Activated T-cell treated with anti-CD3 and anti-CD28 coated beads for 1 hour (primary cell): ENCODE results near the gene PGGT1B.

Experiments
- DNase-seq: peaks from one replicate; pipeline ENCODE4 v3.0.0-alpha.2; 2020; ENCODE audit warnings: low read depth

Gene PGGT1B

DNA sequence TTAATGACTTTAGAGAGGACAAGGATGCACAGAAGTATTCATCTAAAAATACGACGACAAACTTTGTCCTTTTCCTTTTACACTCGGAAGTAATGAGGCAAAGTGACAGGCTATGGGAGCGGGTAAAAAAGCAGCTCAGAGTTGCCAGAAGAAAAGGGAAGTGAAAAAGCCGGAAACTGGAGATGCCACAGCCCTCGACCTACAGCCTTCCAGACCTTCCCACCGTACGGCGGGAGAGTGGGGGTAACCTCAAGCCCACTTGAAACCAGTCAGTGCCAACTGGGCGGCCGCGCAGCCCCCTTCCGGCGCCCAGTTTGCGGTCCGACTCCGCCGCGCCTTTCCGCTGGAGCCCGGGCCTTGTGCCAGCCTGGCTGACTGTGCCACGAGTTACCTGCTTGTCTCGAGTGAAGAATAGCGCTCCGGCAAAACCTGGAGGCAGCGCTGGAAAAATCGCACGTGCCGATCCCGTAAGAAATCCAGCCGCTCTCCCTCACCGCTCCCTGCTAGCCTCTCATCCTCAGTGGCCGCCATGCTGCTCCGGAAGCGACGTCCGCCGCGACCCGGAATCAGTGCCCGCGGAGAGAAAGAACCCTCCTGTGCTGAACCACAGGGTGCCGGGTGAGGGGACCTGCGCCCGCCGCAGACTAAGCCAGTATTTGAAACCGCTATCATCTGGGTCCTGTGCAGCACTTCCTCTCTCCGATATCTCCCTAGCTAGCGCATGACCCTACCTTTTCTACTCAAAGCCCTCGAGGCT, at the start of gene PGGT1B:
PGGT1B (minus strand) TSS at position 557 of the 757 bp plus-strand sequence; CDS start at position 531, 26 bp downstream.
- DNase-seq, result peak; percentile 52

DNA sequence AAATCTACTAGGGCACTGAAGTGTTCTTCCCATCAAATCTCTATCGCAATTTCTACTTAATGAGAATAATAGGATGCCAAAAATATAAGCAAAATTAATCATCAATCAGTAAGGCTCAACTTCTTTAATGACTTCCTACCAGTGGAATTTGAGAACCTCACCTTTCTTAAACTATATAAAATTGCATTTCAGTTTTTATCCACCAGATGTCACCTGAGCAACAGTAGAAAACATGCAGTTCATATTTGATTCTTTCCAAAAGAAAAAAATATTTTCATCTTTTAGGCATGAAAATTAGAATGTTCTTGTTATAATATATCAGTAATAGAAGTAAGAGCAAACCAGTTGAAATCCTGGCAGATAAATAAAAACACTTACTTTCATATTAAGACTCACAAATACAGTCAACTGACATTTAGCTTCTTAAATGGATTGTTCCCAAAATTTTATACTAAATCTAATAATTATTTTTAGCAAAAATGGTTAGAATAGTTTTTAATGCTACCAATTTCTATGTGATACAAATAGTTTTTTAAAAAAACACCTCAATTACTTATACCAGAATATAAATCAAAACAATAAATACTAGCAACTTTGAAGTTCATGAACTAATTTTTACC, 47.2 kb upstream of the PGGT1B start:
- DNase-seq, result no peak

DNA sequence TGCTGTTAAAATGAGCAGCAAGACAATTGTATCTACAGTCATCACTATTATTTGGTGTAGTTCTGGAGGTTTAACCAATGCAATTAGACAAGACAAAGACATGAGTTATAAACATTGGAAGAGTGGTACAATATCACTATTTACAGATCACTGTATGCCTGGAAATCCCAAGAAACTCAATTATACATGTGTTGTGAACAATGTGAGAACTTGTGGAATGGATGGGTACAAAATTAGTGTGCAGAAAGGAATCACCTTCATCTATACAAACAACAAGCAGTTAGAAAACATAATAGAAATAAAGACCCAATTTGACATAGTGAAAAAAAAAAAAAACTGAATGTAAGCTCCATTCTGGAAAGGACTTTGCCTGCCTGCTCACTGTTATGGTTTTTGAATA, 46.1 kb upstream of the PGGT1B start:
- DNase-seq, result no peak

DNA sequence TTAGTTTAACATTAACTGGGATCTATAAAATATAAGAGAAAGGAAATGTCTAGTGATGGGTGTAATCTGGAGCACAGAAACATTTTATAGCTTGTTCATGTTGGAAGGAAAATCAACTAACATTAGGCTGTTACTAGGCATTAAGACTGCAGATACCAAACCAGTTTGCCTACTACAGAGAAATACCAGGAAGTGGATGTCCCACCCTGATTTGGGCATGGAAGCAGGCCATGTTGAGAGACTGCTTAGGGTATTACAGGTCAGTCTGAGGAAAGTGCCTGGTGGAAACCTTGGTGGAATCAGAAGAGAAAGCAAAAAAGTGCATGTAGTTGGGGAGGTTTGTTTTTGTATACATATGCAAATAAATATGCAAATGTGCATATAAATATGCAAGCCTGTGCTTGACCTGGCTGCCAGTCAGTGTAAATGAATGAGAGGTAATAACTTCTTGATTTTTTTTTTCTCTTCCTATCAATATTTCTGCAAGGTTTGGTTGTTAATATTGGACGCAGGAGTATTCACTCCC, 43.4 kb upstream of the PGGT1B start:
- DNase-seq, result no peak

DNA sequence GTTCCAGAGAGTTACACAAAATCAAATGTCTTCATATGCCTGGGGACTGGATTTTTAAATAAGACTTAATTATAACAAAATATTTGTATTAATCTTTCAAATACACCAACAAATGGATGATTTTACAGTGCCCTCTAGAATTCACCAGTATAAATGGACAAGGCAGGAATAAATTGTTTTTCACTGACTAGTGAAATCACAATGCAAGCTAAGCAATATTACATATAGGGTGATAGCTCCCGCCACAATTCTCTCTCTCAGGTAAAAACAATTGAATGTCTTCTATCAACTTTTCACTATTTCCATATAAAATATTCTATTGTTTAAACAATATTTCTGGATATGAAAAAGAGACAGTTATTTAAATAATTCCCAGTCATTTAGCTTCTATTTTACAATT, 41.8 kb upstream of the PGGT1B start:
- DNase-seq, result no peak

DNA sequence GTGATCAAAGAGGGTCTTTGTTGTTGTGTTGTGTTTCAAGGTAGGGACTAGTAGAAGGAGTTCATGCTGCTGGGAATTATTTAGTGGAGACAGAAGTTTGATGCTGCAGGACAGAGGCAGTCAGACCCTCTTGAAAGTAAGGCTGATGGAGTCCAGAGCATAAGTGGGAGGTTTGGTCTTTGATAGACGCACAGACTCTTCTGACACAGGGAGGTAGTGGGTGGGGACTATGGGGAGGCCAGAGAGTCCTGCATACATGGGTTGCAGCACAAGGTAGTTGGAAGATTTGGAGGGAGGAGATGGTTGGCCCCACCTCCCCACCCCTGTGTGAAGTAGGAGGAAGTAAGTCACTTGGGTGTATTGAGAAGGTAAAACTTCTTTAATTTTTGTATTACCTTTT, 36.1 kb upstream of the PGGT1B start:
- DNase-seq, result no peak

DNA sequence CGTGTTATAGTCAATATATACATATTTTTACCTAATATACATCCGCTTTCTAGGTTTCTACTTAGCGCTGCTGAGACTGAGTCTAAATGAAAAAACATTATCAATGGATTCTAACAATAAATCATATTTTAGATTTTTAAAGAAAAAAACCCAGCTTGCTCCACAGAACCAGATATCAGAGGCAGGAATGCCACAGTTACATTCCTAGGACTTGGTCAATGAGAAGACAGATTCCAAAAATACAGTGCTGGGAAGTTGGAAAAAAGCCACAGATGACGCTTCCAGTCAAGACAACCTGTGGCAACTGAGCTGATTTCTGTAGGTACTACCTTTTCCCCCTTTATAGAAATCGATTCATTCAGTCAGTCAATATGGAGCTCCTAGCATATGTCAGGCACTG, 34.4 kb upstream of the PGGT1B start:
- no peak for DNase-seq

DNA sequence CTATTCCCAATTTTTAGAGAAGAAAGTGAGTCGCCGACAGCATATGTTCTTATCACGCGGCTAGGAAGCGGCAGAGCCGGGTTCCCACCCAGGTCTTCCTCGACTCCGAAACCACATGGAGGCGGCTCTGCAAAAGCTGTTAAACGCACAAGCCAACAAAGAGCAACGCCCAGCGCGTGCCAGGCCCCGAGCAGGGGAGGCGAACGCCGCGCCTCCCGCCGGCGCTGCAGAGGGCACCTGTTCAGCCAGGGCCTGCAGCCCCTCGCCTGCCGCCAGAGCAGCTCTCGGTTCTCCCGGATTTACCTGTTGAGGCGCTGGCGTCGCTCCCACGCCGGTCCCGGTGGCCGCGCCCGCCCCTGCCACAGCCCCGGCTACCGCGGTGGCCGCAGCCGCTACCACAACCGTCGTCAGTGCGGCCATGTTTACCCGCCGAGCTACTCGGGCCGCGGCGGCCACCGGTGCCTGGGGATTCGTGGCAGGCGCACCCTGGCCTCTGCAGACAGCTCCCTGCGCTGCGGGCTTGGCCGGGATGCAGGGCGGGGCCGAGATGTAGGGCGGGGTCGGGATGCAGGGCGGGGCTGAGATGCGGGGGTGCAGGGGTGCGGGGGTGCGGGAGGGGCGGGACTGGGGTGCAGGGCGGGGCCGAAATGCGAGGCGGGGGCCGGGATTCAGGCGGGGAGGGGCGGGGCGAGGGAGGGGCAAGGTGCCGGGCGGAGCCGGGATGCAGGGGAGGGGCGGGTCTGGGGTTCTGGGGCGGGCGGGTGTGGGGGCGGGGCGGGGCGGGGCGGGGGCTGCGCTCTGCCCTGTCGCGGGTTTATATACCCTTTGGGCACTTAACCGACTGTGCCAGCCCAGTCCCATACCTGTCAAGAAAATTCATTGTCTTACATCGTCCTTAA, 33.7 kb upstream of the PGGT1B start, which contains the start of gene CCDC112:
CCDC112 (minus strand) TSS at position 531 of the 899 bp plus-strand sequence; CDS start at position 420, 111 bp downstream.
- peak; percentile 75 for DNase-seq

DNA sequence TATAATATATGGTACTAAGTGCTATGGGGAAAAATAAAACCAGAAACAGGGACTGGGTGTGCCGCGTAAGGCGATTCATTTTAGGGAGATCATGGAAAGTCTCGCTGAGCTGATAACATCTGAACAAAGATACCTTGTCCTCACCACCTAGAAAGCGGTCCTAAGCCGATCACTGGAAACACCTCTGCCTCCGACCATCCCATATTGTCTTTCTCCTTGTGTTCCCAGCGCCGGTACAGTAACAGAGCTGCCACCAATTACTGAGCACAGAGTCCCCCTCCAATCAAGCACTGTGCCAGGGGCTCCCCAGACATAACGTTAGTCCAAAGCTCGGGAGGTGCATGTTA, 33.1 kb upstream of the PGGT1B start:
- DNase-seq, result no peak

DNA sequence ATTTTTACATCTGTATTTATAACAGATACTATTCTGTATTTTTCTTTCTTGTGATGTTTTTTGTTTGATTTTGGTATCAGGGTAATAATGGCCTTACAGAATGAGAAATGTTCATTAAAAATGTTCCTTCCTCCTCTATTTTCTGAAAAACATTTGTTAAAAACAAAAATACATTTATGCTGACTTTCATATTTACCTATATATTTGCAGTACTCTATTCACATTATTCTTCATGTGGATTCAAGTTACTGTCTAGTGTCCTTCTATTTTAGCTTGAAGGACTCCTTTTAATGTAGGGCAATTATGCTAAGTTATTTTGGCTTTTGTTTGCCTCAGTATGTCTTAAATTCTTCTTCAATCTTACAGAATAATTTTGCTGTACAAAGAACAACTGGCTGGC, 28.7 kb upstream of the PGGT1B start:
- no peak for DNase-seq

DNA sequence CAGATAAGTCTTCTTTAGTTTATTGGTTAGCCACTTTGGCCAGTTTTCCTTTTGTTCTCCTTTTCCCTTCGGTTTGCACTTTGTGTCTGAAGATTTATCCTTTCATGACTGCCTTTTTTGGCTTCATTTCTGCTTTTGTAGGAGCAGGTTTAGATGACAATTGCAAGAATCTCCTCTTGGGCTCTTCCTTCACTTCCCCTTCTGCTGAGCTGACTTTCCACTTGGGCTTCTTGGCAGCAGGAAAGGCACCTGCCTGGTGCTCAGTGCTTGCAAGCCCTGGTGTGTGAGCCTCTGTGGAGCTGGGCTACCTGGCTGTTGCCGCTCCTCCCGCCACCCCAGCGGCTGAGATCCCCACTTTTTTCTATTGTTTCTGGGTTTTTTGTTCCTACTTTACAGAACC, 26.4 kb upstream of the PGGT1B start:
- DNase-seq, result no peak

DNA sequence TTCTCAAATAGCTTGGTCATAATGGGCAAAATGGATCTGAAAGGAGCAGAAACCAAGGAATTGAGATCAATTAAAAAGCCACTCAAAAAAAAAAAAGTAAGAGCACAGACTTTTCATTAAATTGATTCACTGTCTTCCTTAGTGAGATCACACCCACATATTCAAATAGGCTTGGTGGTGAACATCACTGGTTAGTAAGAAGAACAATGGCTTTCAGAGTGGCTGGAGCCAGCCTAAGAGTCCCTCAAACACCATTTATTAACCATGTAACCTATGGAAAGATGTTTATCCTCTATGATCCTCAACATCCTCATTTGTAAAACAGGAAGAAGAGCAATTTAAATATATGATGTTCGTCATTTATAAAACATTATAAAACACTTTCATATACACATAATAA, 21.3 kb upstream of the PGGT1B start:
- DNase-seq, result no peak

DNA sequence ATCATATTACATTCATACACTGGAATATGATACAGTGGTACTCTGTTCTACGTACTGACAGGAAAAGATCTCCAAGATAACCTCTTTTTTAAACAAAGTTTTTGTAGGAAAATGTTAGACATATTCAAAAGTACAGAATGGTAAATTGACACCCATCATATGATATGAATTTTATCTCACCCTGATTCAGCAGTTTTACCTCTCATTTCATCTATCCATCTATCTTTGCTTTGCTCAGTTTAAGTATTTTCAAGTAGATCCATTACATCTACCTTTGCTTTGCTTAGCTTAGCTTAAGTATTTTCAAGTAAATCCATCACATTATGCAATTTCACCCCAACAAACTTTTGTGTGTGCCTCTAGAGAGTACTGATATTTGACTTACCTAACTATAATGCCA, 19.5 kb upstream of the PGGT1B start:
- no peak for DNase-seq

DNA sequence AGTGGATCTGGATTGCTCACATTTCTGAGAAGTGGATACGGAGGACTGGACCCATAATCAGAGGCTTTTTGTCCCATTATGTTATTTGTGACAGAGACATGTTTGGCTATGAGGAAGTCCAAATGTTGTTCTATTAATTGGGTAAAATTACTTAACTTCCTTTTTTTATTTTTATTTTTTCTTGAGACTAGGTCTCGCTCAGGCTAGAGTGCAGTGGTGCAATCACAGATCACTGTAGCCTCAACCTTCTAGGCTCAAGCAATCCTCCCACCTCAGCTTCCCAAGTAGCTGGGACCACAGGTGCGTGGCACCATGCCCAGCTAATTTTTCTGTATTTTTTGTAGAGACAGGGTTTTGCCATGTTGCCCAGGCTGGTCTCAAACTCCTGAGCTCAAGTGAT, 11.9 kb upstream of the PGGT1B start:
- DNase-seq, result no peak

DNA sequence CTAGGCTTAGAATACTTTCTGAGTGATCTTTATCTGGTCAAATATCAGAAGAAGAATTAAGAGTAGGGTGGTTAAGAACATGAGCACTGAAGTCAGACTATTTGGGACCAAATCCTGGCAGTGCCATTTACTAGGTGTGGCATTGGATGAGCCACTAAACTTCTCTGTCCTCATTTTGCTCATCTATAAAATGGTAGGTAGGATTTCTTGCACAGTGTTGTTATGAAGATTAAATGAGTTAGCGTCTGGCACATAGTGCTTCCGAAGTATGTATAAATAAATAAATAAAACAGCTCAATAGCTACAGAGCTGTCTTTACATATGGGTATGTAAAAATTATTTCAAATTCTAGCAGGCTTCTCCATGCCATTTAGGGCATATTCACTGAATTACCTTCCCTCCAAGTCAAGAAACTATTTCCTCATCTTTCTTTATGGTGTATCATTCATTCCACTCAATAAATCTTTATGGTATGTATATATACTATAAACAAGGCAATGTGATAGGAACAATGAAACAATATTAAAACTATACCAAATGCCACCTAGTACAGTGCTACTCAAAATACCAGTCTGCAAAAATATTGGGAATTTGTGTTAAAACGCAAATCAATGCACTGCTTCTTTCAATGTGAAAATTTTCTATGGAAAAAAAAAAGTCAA, 9.8 kb upstream of the PGGT1B start:
- no peak for DNase-seq

DNA sequence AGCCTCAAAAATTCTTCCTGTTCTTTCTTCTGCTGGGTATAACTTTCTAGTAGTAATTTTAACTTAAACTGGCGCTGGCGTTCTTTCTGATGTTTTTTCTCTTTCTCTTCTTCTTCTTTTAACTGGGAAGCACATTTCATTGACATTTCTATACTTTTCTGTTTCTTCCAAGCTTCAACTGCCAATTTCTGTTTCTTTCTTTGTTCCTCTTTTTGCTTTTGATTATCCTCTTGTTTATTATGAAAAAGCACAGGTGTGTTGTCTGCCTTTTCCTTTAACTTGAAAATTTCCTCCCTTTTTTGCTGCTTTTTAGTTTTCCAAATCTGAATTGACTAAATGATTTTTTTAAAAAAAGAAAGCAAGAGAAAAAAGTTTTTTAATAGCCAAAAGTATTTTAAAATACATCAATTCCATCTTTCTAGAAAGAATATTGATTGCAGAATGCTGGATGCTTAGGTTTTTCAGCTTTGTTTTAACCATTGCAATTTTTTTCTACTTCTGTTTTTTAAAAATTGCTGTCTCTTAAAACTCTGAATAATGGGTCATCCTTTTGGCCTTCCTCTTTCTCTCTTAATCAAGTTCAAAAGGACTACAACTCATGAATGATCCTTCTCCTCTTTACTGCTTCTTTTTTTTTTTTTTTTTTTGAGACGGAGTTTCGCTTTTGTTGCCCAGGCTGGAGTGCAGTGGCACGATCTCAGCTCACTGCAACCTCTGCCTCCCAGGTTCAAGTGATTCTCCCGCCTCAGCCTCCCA, 8.8 kb upstream of the PGGT1B start:
- no peak for DNase-seq

DNA sequence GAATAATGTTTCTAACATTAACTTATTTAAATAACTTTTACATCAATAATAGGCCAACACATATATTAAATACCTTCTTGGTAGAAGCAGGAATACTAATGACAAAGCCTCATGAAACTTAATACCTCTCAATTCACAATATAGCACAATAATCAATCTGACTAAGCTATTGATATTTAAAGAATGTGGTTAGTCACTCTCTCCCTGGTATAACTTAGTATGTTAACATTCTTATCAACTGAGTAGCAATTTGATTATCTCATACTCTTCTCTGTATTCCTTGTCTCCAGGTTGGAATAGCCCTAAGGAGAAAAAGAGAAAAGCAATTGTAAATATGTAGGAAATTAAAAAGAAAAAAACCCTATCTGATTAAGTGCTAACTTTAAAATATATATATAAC, 4.9 kb upstream of the PGGT1B start:
- DNase-seq, result no peak

DNA sequence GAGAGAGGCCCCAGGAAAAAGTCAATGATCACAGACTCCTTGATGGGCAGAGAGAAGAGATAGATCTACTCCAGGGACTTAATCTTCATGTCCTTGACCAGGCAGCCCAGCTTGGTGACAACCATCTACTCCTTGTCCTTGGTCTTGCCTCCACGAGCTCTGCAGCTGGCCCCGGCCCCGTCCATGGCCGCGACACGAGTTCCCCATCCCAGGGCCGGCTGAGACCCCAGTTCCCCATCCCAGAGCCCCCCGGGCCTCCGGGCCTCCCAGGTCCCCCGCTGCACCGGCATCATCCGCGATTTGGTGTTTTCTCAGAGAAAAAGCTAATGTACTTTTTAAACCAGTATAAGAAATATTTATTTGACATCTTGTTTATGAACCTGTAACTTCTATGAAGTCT, 2.5 kb upstream of the PGGT1B start:
- no peak for DNase-seq

DNA sequence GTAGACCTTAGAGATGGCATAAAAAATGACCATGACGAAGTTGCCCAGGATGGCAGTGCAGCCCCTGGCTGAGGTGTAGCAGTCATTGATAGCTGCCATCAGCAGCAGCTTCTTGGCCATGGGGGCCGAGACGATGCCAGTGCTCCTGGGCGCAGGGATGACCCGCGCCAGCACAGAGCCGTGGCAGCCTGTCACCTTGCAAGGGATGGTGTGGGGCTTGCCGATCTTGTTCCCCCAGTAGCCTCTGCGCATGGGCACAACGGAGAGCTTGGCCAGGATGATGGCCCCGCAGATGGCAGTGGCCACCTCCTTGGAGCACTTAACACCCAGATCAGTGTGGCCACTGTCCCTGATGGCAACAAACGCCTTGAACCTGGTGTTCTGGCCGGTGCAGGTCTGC, 2.1 kb upstream of the PGGT1B start:
- DNase-seq, result no peak

DNA sequence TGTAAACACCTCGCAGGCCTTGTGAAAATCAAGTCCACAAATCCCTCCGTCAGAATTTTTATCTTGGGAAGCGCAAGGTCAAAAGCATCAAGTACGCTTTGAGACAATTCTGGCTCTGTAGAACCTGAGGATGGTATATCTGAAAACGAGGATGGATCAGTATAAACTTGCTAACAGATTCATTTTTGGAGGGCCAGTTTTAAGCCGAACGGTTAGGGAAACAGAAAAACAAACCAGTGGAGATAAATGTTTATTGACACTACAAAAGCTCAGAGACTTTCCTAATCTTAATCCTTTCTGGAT, 352 bp upstream of the PGGT1B start:
- DNase-seq, result no peak

DNA sequence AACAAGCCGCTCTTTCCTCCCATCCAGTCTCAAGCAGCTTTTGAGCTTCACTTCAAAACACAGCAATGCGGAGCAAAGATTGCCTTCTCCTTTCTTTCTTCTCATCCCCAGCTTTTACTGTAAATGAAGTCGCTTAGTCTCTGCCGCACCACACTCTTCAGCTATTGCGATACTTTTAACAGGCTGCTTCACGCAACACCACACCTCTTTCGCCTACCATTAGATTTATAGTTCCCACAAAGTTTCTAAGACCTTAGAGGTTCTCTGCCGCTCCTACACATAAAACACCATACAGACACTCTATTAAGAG, 711 bp downstream of the PGGT1B start:
- no peak for DNase-seq

DNA sequence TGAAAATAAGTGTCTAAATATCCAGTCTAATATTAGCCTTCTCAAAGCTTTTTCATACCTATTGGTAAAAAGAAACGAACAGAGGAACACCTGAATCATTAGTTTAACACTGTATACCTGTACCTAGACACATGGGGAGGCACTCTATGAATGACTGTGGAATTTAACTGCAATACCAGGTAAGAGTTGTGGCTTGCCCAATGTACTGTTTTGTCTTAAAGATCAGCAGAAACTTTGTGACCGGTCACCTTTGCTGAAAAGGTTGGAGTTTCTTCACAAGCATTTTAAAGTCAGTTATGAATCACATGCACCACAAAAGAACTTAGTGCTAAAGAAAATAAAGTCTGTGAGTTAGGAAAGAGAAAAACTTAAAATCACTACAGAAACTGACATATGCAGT, 2.4 kb downstream of the PGGT1B start:
- DNase-seq, result no peak
